Measurements from ENCODE around the gene ECHDC3.

GRCh38 chr10:11760861-11761260 is 18.7 kb downstream of the ECHDC3 start:
- TF ChIP-seq CTCF (IDR thresholded peaks at IDR 0.05): no peak
- TF ChIP-seq RAD21 (IDR thresholded peaks at IDR 0.05; ENCODE audit: low read length): no peak
- TF ChIP-seq, protein P1, sequence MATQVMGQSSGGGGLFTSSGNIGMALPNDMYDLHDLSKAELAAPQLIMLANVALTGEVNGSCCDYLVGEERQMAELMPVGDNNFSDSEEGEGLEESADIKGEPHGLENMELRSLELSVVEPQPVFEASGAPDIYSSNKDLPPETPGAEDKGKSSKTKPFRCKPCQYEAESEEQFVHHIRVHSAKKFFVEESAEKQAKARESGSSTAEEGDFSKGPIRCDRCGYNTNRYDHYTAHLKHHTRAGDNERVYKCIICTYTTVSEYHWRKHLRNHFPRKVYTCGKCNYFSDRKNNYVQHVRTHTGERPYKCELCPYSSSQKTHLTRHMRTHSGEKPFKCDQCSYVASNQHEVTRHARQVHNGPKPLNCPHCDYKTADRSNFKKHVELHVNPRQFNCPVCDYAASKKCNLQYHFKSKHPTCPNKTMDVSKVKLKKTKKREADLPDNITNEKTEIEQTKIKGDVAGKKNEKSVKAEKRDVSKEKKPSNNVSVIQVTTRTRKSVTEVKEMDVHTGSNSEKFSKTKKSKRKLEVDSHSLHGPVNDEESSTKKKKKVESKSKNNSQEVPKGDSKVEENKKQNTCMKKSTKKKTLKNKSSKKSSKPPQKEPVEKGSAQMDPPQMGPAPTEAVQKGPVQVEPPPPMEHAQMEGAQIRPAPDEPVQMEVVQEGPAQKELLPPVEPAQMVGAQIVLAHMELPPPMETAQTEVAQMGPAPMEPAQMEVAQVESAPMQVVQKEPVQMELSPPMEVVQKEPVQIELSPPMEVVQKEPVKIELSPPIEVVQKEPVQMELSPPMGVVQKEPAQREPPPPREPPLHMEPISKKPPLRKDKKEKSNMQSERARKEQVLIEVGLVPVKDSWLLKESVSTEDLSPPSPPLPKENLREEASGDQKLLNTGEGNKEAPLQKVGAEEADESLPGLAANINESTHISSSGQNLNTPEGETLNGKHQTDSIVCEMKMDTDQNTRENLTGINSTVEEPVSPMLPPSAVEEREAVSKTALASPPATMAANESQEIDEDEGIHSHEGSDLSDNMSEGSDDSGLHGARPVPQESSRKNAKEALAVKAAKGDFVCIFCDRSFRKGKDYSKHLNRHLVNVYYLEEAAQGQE (IDR thresholded peaks at IDR 0.05; ENCODE audit: low read depth, low read length): no peak
- TF ChIP-seq GABPA (IDR thresholded peaks at IDR 0.05; ENCODE audit: low read depth): no peak
- TF ChIP-seq MAX (IDR thresholded peaks at IDR 0.05; ENCODE audit: low read depth): no peak
- TF ChIP-seq FOXM1 (IDR thresholded peaks at IDR 0.05; ENCODE audit: low read depth): no peak
- TF ChIP-seq, protein P2, sequence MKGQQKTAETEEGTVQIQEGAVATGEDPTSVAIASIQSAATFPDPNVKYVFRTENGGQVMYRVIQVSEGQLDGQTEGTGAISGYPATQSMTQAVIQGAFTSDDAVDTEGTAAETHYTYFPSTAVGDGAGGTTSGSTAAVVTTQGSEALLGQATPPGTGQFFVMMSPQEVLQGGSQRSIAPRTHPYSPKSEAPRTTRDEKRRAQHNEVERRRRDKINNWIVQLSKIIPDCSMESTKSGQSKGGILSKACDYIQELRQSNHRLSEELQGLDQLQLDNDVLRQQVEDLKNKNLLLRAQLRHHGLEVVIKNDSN (IDR thresholded peaks at IDR 0.05; ENCODE audit: borderline replicate concordance, low read depth): no peak
- no peak for TF ChIP-seq YY1 (IDR thresholded peaks at IDR 0.05; ENCODE audit: low read depth)
- no peak for TF ChIP-seq POLR2AphosphoS5 (IDR thresholded peaks at IDR 0.05; ENCODE audit: low read depth, low read length)
- TF ChIP-seq FOSL2 (IDR thresholded peaks at IDR 0.05; ENCODE audit: borderline replicate concordance, low read depth): no peak
- TF ChIP-seq RCOR1 (IDR thresholded peaks at IDR 0.05; ENCODE audit: low read length): no peak
- TF ChIP-seq, protein P3, sequence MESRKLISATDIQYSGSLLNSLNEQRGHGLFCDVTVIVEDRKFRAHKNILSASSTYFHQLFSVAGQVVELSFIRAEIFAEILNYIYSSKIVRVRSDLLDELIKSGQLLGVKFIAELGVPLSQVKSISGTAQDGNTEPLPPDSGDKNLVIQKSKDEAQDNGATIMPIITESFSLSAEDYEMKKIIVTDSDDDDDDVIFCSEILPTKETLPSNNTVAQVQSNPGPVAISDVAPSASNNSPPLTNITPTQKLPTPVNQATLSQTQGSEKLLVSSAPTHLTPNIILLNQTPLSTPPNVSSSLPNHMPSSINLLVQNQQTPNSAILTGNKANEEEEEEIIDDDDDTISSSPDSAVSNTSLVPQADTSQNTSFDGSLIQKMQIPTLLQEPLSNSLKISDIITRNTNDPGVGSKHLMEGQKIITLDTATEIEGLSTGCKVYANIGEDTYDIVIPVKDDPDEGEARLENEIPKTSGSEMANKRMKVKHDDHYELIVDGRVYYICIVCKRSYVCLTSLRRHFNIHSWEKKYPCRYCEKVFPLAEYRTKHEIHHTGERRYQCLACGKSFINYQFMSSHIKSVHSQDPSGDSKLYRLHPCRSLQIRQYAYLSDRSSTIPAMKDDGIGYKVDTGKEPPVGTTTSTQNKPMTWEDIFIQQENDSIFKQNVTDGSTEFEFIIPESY (IDR thresholded peaks at IDR 0.05; ENCODE audit: borderline replicate concordance, low read depth): no peak

Data from SK-N-SH (cell line).